Colonic mucosa (tissue), 4 donors: ENCODE data around the gene ACOT8. TPM values are rescaled to one million over a fixed set of nuclear protein-coding genes. Genes with fewer than 3 reads are reported as not detected.

ENCODE experiments used
- DNase-seq: peaks from one replicate; pipeline ENCODE4 v3.0.0-alpha.2; 2020
- H3K27ac ChIP-seq: fragments of 200-600 bp; one replicate; pipeline ENCODE4 v1.8.0; 2021
- H3K27me3 ChIP-seq: fragments of 200-600 bp; one replicate; pipeline ENCODE4 v1.8.0; 2021
- H3K36me3 ChIP-seq: fragments of 200-600 bp; one replicate; pipeline ENCODE4 v1.8.0; 2021
- H3K4me1 ChIP-seq: fragments of 200-600 bp; one replicate; pipeline ENCODE4 v1.8.0; 2021; ENCODE audit warnings: mild to moderate bottlenecking
- H3K4me3 ChIP-seq: fragments of 200-600 bp; one replicate; pipeline ENCODE4 v1.8.0; 2021
- H3K9ac ChIP-seq, 2 donors: one replicate each; pipeline ENCODE4 v1.7.0; 2013; ENCODE audit warnings: control low read depth in 2 of 2, low read depth in 2 of 2, low read length in 2 of 2
- H3K9me3 ChIP-seq: fragments of 200-600 bp; one replicate; pipeline ENCODE4 v1.8.0; 2021
- CTCF ChIP-seq: fragments of 200-600 bp; IDR thresholded peaks from one replicate; pipeline ENCODE4 v1.8.0; 2022; ENCODE audit warnings: antibody characterized with exemption, mild to moderate bottlenecking
- intact Hi-C: fragments of 100-400 bp; cut with DNase I; formaldehyde crosslinking; loops from one replicate; pipeline ENCODE4 v1.14.1; 2022
- total RNA-seq, 2 donors: library from RNA; stranded (reverse); fragmentation: NEBNext Ultra II Directional in 1 of 2; extraction: Animal tissue kit (Norgen Biotek cat#: 25700) in 1 of 2; gene quantifications; one replicate each; pipeline ENCODE4 v1.2.1, GENCODE V29; 2021
- donor health status: healthy.
- donor health status: DM: no; HTN: no; CAD: no.
- donor health status: DM: no; HTN: no; CAD: no.

Gene ACOT8
- total RNA-seq, 2 donors from 2014 or later, result 49.8 to 58.5 TPM

GRCh38 chr20:45816951-45817350 is 40.2 kb downstream of the ACOT8 start:
- H3K27ac ChIP-seq, result no peak overlapping the region
- no peaks in the 10 kb centered on the region for H3K9me3 ChIP-seq

GRCh38 chr20:45814314-45814713 is 42.9 kb downstream of the ACOT8 start:
- Histone ChIP-seq H3K36me3 (peaks cover 2% of the 10 kb centered on the region), H3K4me3 (no peak overlapping the region), H3K4me1 (peaks cover 3% of the 10 kb centered on the region), H3K27me3 (no peaks in the 10 kb centered on the region), H3K27ac (no peak overlapping the region), H3K9ac (no peak overlapping the region), H3K9me3 (no peaks in the 10 kb centered on the region)
- DNase-seq, result no peak
- TF ChIP-seq CTCF, result no peak
- intact Hi-C loops, result no loop called here

More at GRCh38 chr20:45816951-45817350, 40.2 kb downstream of the ACOT8 start:
- Histone ChIP-seq H3K4me1 (peaks cover 3% of the 10 kb centered on the region), H3K36me3 (no peaks in the 10 kb centered on the region), H3K9ac (no peak overlapping the region), H3K4me3 (no peak overlapping the region), H3K27me3 (no peaks in the 10 kb centered on the region)
- intact Hi-C loops, result no loop called here
- DNase-seq, result no peak
- TF ChIP-seq CTCF, result no peak

DNA sequence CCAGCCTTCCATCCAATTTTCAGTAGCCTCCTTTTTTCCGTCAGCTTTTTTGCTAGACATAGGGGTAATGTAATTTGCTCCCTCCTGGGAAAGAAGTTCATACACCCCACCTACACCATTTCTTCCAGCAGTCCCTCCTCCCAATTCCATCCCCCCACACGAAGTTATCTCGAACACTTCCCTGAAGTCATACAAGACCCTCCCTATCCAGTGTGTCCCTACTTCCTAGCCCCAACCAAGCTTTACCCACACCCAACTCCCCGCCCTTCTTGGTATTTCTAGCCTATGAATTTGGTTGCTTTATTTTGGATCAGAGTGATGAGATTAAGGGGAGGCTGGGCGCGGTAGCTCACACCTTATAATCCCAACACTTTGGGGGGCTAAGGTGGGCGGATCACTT is 43.7 kb downstream of the ACOT8 start:
- Histone ChIP-seq H3K27me3 (no peaks in the 10 kb centered on the region), H3K4me3 (peak overlapping the region; percentile 70), H3K27ac (no peak overlapping the region), H3K9me3 (no peaks in the 10 kb centered on the region), H3K4me1 (peaks cover 3% of the 10 kb centered on the region), H3K9ac (peak overlapping the region in 1 of 2 donors; percentile 81), H3K36me3 (peaks cover 9% of the 10 kb centered on the region)
- TF ChIP-seq CTCF, result no peak
- intact Hi-C loops, result no loop called here
- DNase-seq, result no peak

- intact Hi-C loops, result no loop called here
- DNase-seq, result no peak
- Histone ChIP-seq H3K9ac (peak overlapping the region; percentile 28 to 81), H3K27ac (no peak overlapping the region), H3K4me3 (peak overlapping the region; percentile 70), H3K36me3 (peaks cover 13% of the 10 kb centered on the region), H3K4me1 (peaks cover 3% of the 10 kb centered on the region), H3K27me3 (no peaks in the 10 kb centered on the region), H3K9me3 (no peaks in the 10 kb centered on the region)
- TF ChIP-seq CTCF, result no peak
Measured at GRCh38 chr20:45813006-45813340, 44.2 kb downstream of the ACOT8 start.

GRCh38 chr20:45812157-45813005 is 44.8 kb downstream of the ACOT8 start, which contains the start of gene UBE2C:
Gene UBE2C, plus strand, starts transcription at chr20:45812644. Its CDS starts 52 bp downstream, at chr20:45812696.
- peaks cover 3% of the 10 kb centered on the region for H3K4me1 ChIP-seq
- H3K36me3 ChIP-seq, result peaks cover 19% of the 10 kb centered on the region
- DNase-seq, result peak; percentile 98
- no peaks in the 10 kb centered on the region for H3K27me3 ChIP-seq
- peak within 1 kb of the TSS; percentile 28 to 81 for H3K9ac ChIP-seq
- H3K27ac ChIP-seq, result no peak within 1 kb of the TSS
- intact Hi-C loops, result no loop called here
- no peaks in the 10 kb centered on the region for H3K9me3 ChIP-seq
- H3K4me3 ChIP-seq, result peak within 1 kb of the TSS; percentile 70
- TF ChIP-seq CTCF, result no peak
